D721Med (cell line): Measurements from ENCODE around the gene BBX.

ENCODE experiments used
- DNase-seq: peaks from one replicate; pipeline ENCODE4 v3.0.0; 2011; ENCODE audit warnings: low spot score; ENCODE audit not compliant: insufficient read length
- FAIRE-seq: peaks from 2 replicates; lab custom pipeline; 2011; peaks lifted over from hg19 to GRCh38; lab: Jason Lieb, UNC
- TF ChIP-seq, protein P1 (sequence below): IDR thresholded peaks from 2 replicates; pipeline ENCODE4 v1.5.1; 2012; ENCODE audit warnings: mild to moderate bottlenecking, control low read depth; ENCODE audit not compliant: insufficient read depth; ENCODE audit errors: missing control alignments

The BBX gene

DNA sequence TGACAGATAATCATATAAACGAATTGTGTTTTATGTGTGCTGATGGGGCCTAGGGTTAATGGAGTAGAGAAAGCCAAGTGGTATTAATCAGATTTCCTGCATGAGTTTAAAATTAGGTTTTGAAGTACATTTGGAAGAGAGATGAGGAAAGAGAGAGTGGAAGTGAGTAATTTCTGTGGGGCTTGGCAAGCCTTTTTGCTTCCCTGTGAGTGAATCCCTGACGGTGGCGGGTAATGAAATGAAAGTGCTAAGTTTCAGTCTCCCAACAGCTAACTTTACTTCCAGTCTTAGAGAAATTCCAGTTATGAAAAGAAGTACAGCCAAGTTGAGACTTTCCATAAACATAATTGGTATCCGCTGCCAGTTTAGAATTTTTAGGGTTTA lies 139.4 kb downstream of the BBX start:
- TF ChIP-seq, protein P1, sequence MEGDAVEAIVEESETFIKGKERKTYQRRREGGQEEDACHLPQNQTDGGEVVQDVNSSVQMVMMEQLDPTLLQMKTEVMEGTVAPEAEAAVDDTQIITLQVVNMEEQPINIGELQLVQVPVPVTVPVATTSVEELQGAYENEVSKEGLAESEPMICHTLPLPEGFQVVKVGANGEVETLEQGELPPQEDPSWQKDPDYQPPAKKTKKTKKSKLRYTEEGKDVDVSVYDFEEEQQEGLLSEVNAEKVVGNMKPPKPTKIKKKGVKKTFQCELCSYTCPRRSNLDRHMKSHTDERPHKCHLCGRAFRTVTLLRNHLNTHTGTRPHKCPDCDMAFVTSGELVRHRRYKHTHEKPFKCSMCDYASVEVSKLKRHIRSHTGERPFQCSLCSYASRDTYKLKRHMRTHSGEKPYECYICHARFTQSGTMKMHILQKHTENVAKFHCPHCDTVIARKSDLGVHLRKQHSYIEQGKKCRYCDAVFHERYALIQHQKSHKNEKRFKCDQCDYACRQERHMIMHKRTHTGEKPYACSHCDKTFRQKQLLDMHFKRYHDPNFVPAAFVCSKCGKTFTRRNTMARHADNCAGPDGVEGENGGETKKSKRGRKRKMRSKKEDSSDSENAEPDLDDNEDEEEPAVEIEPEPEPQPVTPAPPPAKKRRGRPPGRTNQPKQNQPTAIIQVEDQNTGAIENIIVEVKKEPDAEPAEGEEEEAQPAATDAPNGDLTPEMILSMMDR, result no peak
- FAIRE-seq (no peak), DNase-seq (no peak)

DNA sequence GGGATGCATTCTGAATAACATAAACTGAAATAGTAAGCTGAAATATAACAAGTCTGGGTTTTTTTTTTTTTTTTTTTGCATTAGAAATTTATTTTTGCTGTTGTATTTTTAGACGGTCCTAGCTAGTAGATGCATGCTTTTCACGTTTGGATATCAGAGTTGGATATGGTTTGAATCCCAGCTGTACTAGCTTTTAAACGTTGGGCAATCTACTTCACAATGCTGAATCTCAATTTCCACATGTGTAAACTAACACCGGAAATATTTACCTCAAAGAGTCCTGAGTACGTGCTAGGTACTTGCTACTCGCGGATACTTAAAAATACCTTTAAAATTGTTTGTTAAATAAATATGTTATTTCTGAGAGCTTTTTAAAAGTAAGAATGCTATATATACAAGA lies 139.8 kb downstream of the BBX start:
- DNase-seq, result no peak

DNA sequence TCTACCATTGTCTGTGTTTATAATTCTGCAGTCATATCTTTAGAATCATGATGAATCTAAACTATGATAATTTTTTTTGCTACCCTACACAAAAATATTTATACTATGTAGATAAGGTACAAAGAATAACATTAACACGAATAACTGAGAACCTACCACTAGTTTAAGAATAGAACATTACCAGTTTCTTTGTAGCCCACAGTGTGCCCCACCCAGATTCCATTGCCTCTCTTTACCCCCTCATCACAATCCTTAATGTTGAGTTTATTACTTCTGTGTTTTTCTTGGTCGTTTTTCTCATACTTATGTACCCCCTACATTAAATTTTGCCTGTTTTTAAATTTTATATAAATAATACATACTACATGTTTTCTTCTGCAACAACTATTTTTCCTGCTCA lies 140.5 kb downstream of the BBX start:
- DNase-seq (no peak), FAIRE-seq (no peak)
- TF ChIP-seq, protein P1, result no peak

More for the DNA sequence above, 139.8 kb downstream of the BBX start:
- TF ChIP-seq, protein P1, result no peak
- no peak for FAIRE-seq

DNA sequence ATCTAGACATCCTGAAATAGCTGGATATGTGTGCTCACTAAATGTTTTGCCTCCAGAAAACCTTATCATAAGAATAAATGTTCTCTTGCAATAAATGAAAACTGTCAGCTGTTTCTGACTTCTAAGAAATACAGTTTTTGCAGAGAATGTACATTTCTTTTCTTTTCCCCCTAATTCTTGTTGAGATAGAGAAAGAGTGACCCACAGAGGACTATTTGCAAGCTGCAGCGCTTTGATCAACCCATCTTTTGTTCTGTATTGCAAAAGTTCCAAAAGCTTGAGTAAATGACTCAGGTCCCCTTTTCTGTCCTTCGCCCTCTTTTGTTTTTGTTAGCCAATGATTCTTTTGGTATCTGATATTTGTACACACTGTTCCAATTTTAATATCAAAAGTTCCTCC lies 141.9 kb downstream of the BBX start:
- no peak for FAIRE-seq
- TF ChIP-seq, protein P1, result no peak
- no peak for DNase-seq

DNA sequence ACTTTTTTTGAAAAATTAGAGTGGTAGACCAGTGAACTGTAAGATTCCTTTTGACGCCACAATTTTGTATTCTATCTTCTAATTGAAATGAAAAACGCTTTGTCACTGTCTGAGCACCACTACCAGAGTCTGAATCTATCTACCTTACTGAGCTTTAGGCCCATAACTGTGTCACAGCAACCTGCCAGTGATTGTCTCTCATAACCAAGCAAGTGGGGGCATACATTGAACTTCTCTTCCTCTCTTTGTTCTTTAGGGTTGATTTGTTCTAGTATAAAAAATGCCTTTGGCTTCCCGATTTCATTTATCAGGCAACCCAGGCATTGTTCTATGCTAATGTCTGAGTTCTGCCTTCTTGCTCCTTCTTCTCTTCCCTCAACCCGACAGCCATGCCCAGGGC lies 142.6 kb downstream of the BBX start:
- DNase-seq (no peak), FAIRE-seq (no peak)
- TF ChIP-seq, protein P1, result no peak

DNA sequence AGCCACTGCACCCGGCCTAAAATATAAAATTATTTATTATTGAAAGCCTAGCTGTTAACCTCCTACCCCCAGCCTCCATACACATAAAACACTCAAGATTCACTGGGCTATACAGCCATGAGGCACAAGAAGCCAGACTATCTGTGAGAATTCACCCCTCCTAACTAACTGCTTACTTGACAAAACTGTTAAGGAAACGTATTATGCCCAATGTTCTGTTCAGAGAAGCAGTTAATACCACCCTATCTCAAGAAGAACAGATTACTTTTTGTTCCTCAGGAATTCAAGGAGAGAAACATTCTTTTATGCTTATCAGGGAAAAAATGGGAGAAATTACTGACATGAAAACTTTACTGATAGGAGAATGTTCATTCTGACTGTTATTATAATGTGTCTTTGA lies 144.1 kb downstream of the BBX start:
- no peak for DNase-seq
- TF ChIP-seq, protein P1, result no peak
- FAIRE-seq, result no peak

DNA sequence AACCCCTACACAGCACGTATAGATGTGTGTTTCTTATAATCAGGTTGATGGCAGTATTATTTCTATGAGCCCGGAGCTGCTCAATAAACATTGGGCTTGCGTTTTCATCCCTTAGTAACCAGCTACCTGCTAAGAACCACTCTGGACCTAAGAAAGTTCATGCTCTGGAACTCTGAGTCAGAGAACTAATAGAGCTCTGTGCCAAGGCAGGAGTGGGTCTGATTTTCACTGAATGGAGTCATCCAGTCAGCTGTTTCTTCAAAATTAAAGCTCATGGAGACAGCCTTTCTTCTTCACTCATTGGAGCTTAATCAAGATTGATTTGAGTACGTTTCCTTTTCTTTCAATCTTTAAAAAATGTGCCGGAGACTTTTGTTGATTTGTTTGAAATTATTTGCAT lies 145.7 kb downstream of the BBX start:
- FAIRE-seq (no peak), DNase-seq (no peak)
- TF ChIP-seq, protein P1, result no peak
